HCT116 (cell line): ENCODE data around the gene MYO7A. TPM values are rescaled to one million over a fixed set of nuclear protein-coding genes. Genes with fewer than 3 reads are reported as not detected.

Experiments
- ATAC-seq: fragments of 200-7000 bp; cut with Tn5 transposase; 2 replicates; pipeline ENCODE4 v1.9.1; 2020; ENCODE audit warnings: mild to moderate bottlenecking, moderate library complexity
- BruUV-seq: library from RNA; stranded (reverse); fragments of 400-500 nt; replicated peaks from 2 replicates; lab custom pipeline; 2021; lab: Mats Ljungman, UMichigan
- CTCF ChIA-PET: fragments of 300-600 bp; sonication (Branson Sonifier 250); formaldehyde crosslinking; loops from one replicate; lab custom pipeline; 2021; ENCODE audit warnings: antibody characterized with exemption; lab: Charles Lee
- POLR2A ChIA-PET: fragments of 300-600, 350-600 bp; sonication (Branson Sonifier 250); formaldehyde crosslinking; loops from one replicate; lab custom pipeline; 2021; ENCODE audit warnings: antibody characterized with exemption; lab: Charles Lee
- RAD21 ChIA-PET, 2 experiments: fragments of 300-600 bp; sonication (Branson Sonifier 250); formaldehyde crosslinking; loops; one replicate each; lab custom pipeline; 2023; ENCODE audit warnings: low total read pairs in 2 of 2; ENCODE audit not compliant: uncharacterized antibody in 2 of 2, unreplicated experiment in 2 of 2, low non-redundant PET in 1 of 2; lab: Charles Lee
- DNase-seq: peaks from one replicate; pipeline ENCODE4 v3.0.0-alpha.2; 2010; ENCODE audit warnings: low read depth, low spot score
- H2AFZ ChIP-seq: fragments of 200-600 bp; shearing (Covaris generic), sonication (generic); 2 replicates; pipeline ENCODE4 v1.6.1; 2017; ENCODE audit warnings: low read depth, mixed run types, mixed read lengths, antibody characterized with exemption, low read length; ENCODE audit not compliant: poor library complexity, severe bottlenecking
- H3K27ac ChIP-seq: 2 replicates; pipeline ENCODE4 v1.5.1; 2012; ENCODE audit warnings: low read depth, low read length
- H3K27me3 ChIP-seq: fragments of 200-600 bp; sonication (generic); 2 replicates; pipeline ENCODE4 v1.6.1; 2016; ENCODE audit warnings: mixed run types, low read length, mixed read lengths; ENCODE audit not compliant: insufficient read depth
- H3K36me3 ChIP-seq, 2 experiments: fragments of 200-500 bp in 1 of 2; fragments of 200-600 bp in 1 of 2; sonication (Bioruptor generic) in 1 of 2; sonication (generic) in 1 of 2; 2 replicates each; pipeline versions ENCODE4 v1.5.1 to v1.6.1; 2014 to 2016; ENCODE audit warnings: low read length in 2 of 2, inconsistent platforms in 1 of 2, mixed read lengths in 1 of 2, mixed run types in 1 of 2; ENCODE audit not compliant: insufficient read depth in 2 of 2, control insufficient read depth in 1 of 2
- H3K4me1 ChIP-seq, 2 experiments: fragments of 200-600 bp in 1 of 2; sonication (generic) in 1 of 2; 2 replicates each; pipeline versions ENCODE4 v1.5.1 to v1.6.1; 2012 to 2017; ENCODE audit warnings: low read length in 2 of 2, inconsistent platforms in 1 of 2, mild to moderate bottlenecking in 1 of 2, mixed read lengths in 1 of 2, mixed run types in 1 of 2, moderate library complexity in 1 of 2; ENCODE audit not compliant: insufficient read depth in 2 of 2, control insufficient read depth in 1 of 2
- H3K4me2 ChIP-seq: fragments of 200-600 bp; sonication (generic); 2 replicates; pipeline ENCODE4 v1.6.1; 2017; ENCODE audit warnings: mixed run types, low read length, mixed read lengths
- H3K4me3 ChIP-seq, 2 experiments: fragments of 200-600 bp in 1 of 2; sonication (generic) in 1 of 2; replicated peaks in 1 of 2; 2 replicates each; pipeline ENCODE4 v1.5.1; 2011 to 2016; ENCODE audit warnings: low read length in 2 of 2, control low read depth in 1 of 2, low read depth in 1 of 2, mild to moderate bottlenecking in 1 of 2, mixed read lengths in 1 of 2, mixed run types in 1 of 2
- H3K79me2 ChIP-seq: fragments of 200-600 bp; sonication (generic); 2 replicates; pipeline ENCODE4 v1.6.1; 2017; ENCODE audit warnings: mild to moderate bottlenecking, mixed run types, low read length, moderate library complexity, mixed read lengths; ENCODE audit not compliant: insufficient read depth
- H3K9ac ChIP-seq: fragments of 200-600 bp; sonication (generic); 2 replicates; pipeline ENCODE4 v1.6.1; 2016; ENCODE audit warnings: low read length, mixed read lengths
- H3K9me2 ChIP-seq: fragments of 200-600 bp; sonication (generic), shearing (Covaris generic); 2 replicates; pipeline ENCODE4 v1.6.1; 2017; ENCODE audit warnings: mixed run types, mild to moderate bottlenecking, moderate library complexity; ENCODE audit not compliant: insufficient read depth
- H3K9me3 ChIP-seq, 2 experiments: fragments of 200-500 bp in 1 of 2; fragments of 200-600 bp in 1 of 2; sonication (Bioruptor generic) in 1 of 2; sonication (generic) in 1 of 2; 2 replicates each; pipeline ENCODE4 v1.6.1; 2014 to 2017; ENCODE audit warnings: low read length in 2 of 2, mixed read lengths in 2 of 2, inconsistent platforms in 1 of 2, low read depth in 1 of 2, mild to moderate bottlenecking in 1 of 2, mixed run types in 1 of 2, moderate library complexity in 1 of 2; ENCODE audit not compliant: control insufficient read depth in 1 of 2, insufficient read depth in 1 of 2
- H4K20me1 ChIP-seq: fragments of 200-600 bp; sonication (generic), shearing (Covaris generic); 2 replicates; pipeline ENCODE4 v1.6.1; 2017; ENCODE audit warnings: mixed run types, mild to moderate bottlenecking, moderate library complexity; ENCODE audit not compliant: insufficient read depth
- CEBPB ChIP-seq: IDR thresholded peaks from 2 replicates; pipeline ENCODE4 v1.6.1; 2012; ENCODE audit warnings: low read depth
- EGR1 ChIP-seq: IDR thresholded peaks from 2 replicates; pipeline ENCODE4 v1.6.1; 2012; ENCODE audit warnings: low read depth
- ELF1 ChIP-seq: IDR thresholded peaks from 2 replicates; pipeline ENCODE4 v1.6.1; 2012; ENCODE audit warnings: low read depth, borderline replicate concordance
- EZH2 ChIP-seq: fragments of 200-600 bp; sonication (generic); IDR thresholded peaks from 2 replicates; pipeline ENCODE4 v1.6.1; 2017; ENCODE audit warnings: antibody characterized with exemption, mixed run types
- EZH2phosphoT487 ChIP-seq: fragments of 200-600 bp; IDR thresholded peaks from 2 replicates; pipeline ENCODE4 v1.6.1; 2018; ENCODE audit warnings: antibody characterized with exemption, borderline replicate concordance
- FOSL1 ChIP-seq: IDR thresholded peaks from 2 replicates; pipeline ENCODE4 v1.6.1; 2012; ENCODE audit warnings: low read depth
- JUND ChIP-seq: IDR thresholded peaks from 2 replicates; pipeline ENCODE4 v1.6.1; 2012
- MAX ChIP-seq: IDR thresholded peaks from 2 replicates; pipeline ENCODE4 v1.6.1; 2012
- POLR2AphosphoS5 ChIP-seq: IDR thresholded peaks from 2 replicates; pipeline ENCODE4 v1.6.1; 2011; ENCODE audit warnings: mild to moderate bottlenecking, low read depth, low read length, moderate library complexity
- RAD21 ChIP-seq: IDR thresholded peaks from 2 replicates; pipeline ENCODE4 v1.6.1; 2012; ENCODE audit warnings: low read depth, mild to moderate bottlenecking
- SIN3A ChIP-seq: IDR thresholded peaks from 2 replicates; pipeline ENCODE4 v1.6.1; 2012; ENCODE audit warnings: low read depth
- SP1 ChIP-seq: IDR thresholded peaks from 2 replicates; pipeline ENCODE4 v1.6.1; 2012; ENCODE audit warnings: low read depth
- YY1 ChIP-seq: IDR thresholded peaks from 2 replicates; pipeline ENCODE4 v1.6.1; 2011; ENCODE audit warnings: low read length, low read depth, moderate library complexity, mild to moderate bottlenecking; ENCODE audit not compliant: insufficient replicate concordance; ENCODE audit errors: extremely low read depth
- ZNF274 ChIP-seq: fragments of 200-500 bp; sonication (Bioruptor generic); IDR thresholded peaks from 2 replicates; pipeline ENCODE4 v1.6.1; 2014; ENCODE audit warnings: mild to moderate bottlenecking, low read depth, low read length, inconsistent platforms
- intact Hi-C: fragments of 100-400 bp; cut with micrococcal nuclease; formaldehyde crosslinking; loops from 2 replicates; pipeline ENCODE4 v1.10.0; 2022
- total RNA-seq: library from RNA; stranded (reverse); gene quantifications from one replicate; pipeline ENCODE4 v1.2.1, GENCODE V29; 2021; ENCODE audit not compliant: unreplicated experiment

MYO7A gene
- total RNA-seq, 1 experiment from 2014 or later: 1.8 TPM

GRCh38 chr11:77151804-77152509, 23.9 kb downstream of the MYO7A start:
- ATAC-seq (no peak), DNase-seq (no peak)
- Histone ChIP-seq H3K36me3 (no peaks in the 10 kb centered on the region), H3K4me2 (no peak overlapping the region), H3K4me1 (no peaks in the 10 kb centered on the region), H3K27me3 (no peaks in the 10 kb centered on the region), H3K9me2 (no peaks in the 10 kb centered on the region), H3K79me2 (no peaks in the 10 kb centered on the region), H3K4me3 (no peak overlapping the region), H3K27ac (no peak overlapping the region), H3K9ac (no peak overlapping the region), H4K20me1 (no peaks in the 10 kb centered on the region), H3K9me3 (no peaks in the 10 kb centered on the region), H2AFZ (no peak overlapping the region)
- TF ChIP-seq FOSL1: no peak
- TF ChIP-seq ELF1: no peak
- TF ChIP-seq SP1: no peak
- TF ChIP-seq EGR1: no peak
- no peak for TF ChIP-seq POLR2AphosphoS5
- TF ChIP-seq EZH2: no peak
- no peak for TF ChIP-seq JUND
- no peak for TF ChIP-seq SIN3A
- TF ChIP-seq RAD21: no peak
- no peak for TF ChIP-seq YY1
- TF ChIP-seq MAX: no peak
- TF ChIP-seq CEBPB: no peak
- TF ChIP-seq EZH2phosphoT487: no peak
- TF ChIP-seq ZNF274: no peak
- intact Hi-C loops: no loop called here
- POLR2A ChIA-PET: no interaction called here
- RAD21 ChIA-PET: no interaction called here
- BruUV-seq: no TSS peak
- CTCF ChIA-PET: no interaction called here
